D721Med (cell line): Measurements from ENCODE around the gene MRPL14.

ENCODE experiments used
- DNase-seq: peaks from one replicate; pipeline ENCODE4 v3.0.0; 2011; ENCODE audit warnings: low spot score; ENCODE audit not compliant: insufficient read length
- FAIRE-seq: peaks from 2 replicates; lab custom pipeline; 2011; peaks lifted over from hg19 to GRCh38; lab: Jason Lieb, UNC
- CTCF ChIP-seq: IDR thresholded peaks from 2 replicates; pipeline ENCODE4 v1.5.1; 2012; ENCODE audit warnings: mild to moderate bottlenecking, control low read depth; ENCODE audit not compliant: insufficient read depth; ENCODE audit errors: missing control alignments

MRPL14 gene

GRCh38 chr6:44127186-44128019 lies at the start of gene MRPL14, which contains the start of gene TMEM63B:
Gene MRPL14 (minus strand): TSS chr6:44127452. CDS start chr6:44116611, 10,841 bp downstream.
Gene TMEM63B (plus strand): TSS chr6:44127554. CDS start chr6:44134585, 7,031 bp downstream.
- DNase-seq (peak; percentile 96), FAIRE-seq (no peak)
- no peak for TF ChIP-seq CTCF

- no peak for FAIRE-seq
- no peak for TF ChIP-seq CTCF
- DNase-seq: no peak
These were observed 49.0 kb upstream of the MRPL14 start for GRCh38 chr6:44176130-44176761.

- TF ChIP-seq CTCF: peak; percentile 85
- FAIRE-seq (no peak), DNase-seq (peak; percentile 84)
These were observed 45.7 kb upstream of the MRPL14 start for GRCh38 chr6:44172731-44173500.

- no peak for TF ChIP-seq CTCF
- DNase-seq (no peak), FAIRE-seq (no peak)
These were observed 44.8 kb upstream of the MRPL14 start for GRCh38 chr6:44171899-44172546.

DNA sequence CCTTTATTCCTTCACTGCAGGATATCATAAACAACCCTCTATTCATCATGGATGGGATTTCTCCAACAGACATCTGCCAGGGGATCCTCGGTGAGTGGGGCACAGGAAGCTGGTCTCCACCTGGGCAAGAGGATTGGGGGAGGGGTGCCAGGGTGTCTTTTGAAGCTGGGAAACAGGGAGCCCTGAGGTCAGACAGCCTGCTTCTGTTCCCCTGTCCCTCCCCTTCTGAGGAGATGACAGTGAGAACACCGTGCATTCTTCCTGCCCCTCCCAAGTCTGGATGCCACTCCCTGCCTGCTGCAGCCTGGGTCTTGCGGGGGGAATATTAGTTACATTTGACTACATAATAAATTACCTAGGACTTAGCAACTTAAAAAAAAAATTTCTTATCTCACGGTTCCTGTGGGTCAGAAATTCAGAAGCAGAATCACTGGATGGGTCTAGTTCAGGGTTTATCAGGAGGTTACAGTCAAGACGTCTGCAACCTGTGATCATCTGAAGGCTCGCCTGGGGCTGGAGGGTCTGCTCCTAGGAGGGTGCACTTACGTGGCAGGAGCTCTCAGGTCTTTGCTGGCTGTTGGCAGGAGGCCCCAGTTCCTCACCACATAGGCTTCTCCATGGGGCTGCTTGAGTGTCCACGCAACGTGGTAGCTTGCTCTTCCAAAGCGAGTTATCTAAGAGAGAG lies 42.8 kb upstream of the MRPL14 start:
- DNase-seq (no peak), FAIRE-seq (no peak)
- TF ChIP-seq CTCF: no peak

- no peak for TF ChIP-seq CTCF
- FAIRE-seq (no peak), DNase-seq (no peak)
These were observed 41.9 kb upstream of the MRPL14 start for GRCh38 chr6:44169154-44169553.
